PC-9 (cell line): ENCODE measurements around the gene STX12.

Source experiments
- EZH2 ChIP-seq: fragments of 200-600 bp; sonication (generic); IDR thresholded peaks from 2 replicates; pipeline ENCODE4 v1.8.0; 2017; ENCODE audit warnings: antibody characterized with exemption, low read depth
- TF ChIP-seq, protein P1 (sequence below): fragments of 200-600 bp; sonication (generic); conservative IDR thresholded peaks from 2 replicates; pipeline ENCODE4 v1.6.1; 2017; ENCODE audit warnings: mixed run types, antibody characterized with exemption, mild to moderate bottlenecking, moderate library complexity

DNA sequence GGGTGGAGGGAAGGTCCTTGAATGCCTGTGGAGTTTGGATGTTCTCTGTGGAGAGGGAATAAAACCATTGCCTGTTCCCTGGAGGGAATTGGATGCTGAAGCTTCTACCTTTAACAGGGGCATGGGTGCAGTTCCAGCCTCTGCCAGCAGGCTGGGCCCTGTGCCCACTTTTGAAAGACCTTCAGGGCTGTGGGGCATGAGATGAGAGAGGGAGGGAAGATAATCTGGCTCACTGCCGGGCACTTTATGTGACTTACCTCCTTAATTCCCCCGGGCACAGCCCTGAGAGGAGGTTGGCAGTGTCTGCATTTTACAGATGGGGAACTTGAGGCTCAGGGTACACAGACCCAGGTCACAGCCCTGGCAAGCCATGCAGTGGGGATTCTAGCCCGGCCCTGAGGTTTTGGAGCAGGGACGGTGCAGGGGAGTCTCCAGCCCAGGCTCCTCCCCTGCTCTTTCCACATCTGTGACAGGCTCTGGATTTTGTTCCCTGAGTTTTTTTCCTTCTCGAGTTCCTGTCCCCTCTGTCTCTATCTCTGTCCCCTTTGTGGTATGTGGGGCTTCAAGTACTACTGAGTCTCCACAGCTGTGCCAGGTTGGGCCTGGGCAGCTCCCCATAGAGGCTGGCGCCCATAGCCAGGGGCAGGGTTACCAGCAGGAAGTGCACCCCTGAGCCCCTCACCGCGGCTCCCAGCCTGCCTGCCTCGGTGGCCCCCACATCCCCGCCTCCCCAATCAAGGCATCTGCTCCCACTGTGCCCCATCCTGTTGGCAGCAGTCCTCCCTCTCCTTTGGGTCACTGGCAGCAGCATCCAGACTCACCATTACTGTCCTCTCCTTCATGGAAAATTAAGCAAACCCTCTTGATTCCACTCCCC is 85.3 kb downstream of the STX12 start:
- TF ChIP-seq, protein P1, sequence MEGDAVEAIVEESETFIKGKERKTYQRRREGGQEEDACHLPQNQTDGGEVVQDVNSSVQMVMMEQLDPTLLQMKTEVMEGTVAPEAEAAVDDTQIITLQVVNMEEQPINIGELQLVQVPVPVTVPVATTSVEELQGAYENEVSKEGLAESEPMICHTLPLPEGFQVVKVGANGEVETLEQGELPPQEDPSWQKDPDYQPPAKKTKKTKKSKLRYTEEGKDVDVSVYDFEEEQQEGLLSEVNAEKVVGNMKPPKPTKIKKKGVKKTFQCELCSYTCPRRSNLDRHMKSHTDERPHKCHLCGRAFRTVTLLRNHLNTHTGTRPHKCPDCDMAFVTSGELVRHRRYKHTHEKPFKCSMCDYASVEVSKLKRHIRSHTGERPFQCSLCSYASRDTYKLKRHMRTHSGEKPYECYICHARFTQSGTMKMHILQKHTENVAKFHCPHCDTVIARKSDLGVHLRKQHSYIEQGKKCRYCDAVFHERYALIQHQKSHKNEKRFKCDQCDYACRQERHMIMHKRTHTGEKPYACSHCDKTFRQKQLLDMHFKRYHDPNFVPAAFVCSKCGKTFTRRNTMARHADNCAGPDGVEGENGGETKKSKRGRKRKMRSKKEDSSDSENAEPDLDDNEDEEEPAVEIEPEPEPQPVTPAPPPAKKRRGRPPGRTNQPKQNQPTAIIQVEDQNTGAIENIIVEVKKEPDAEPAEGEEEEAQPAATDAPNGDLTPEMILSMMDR, result peak; percentile 91
- TF ChIP-seq EZH2, result no peak
